ENCODE results near the gene C16orf86.

The C16orf86 gene

GRCh38 chr16:67666559-67667452 lies at the start of gene C16orf86, which contains the start of gene ENKD1:
TSS of gene C16orf86 (plus strand) at chr16:67666814. CDS start at chr16:67666971, 157 bp downstream.
TSS of gene ENKD1 (minus strand) at chr16:67666750. CDS start at chr16:67666442, 308 bp downstream.
- DNase-seq (ENCODE audit: low spot score), result peak; percentile 99

- no peak for DNase-seq (ENCODE audit: low spot score)
Measured at GRCh38 chr16:67628216-67628615, 38.4 kb upstream of the C16orf86 start.

GRCh38 chr16:67632415-67633172 lies 34.0 kb upstream of the C16orf86 start:
- no peak for DNase-seq (ENCODE audit: low spot score)

GRCh38 chr16:67636713-67637112 lies 29.9 kb upstream of the C16orf86 start:
- DNase-seq (ENCODE audit: low spot score), result no peak

- no peak for DNase-seq (ENCODE audit: low spot score)
Measured at GRCh38 chr16:67637625-67638024, 29.0 kb upstream of the C16orf86 start.

GRCh38 chr16:67641779-67642708 lies 24.6 kb upstream of the C16orf86 start:
- no peak for DNase-seq (ENCODE audit: low spot score)

- no peak for DNase-seq (ENCODE audit: low spot score)
Measured at GRCh38 chr16:67644038-67644437, 22.6 kb upstream of the C16orf86 start.

- peak; percentile 19 for DNase-seq (ENCODE audit: low spot score)
Measured at GRCh38 chr16:67645397-67646121, 21.1 kb upstream of the C16orf86 start.

- DNase-seq (ENCODE audit: low spot score), result peak; percentile 22
Measured at GRCh38 chr16:67647111-67647651, 19.4 kb upstream of the C16orf86 start.

GRCh38 chr16:67647681-67648080 lies 18.9 kb upstream of the C16orf86 start:
- DNase-seq (ENCODE audit: low spot score), result no peak

GRCh38 chr16:67648088-67648763 lies 18.4 kb upstream of the C16orf86 start:
- DNase-seq (ENCODE audit: low spot score), result peak; percentile 34

- peak; percentile 43 for DNase-seq (ENCODE audit: low spot score)
Measured at GRCh38 chr16:67648764-67649407, 17.7 kb upstream of the C16orf86 start.

- no peak for DNase-seq (ENCODE audit: low spot score)
Measured at GRCh38 chr16:67649494-67649931, 17.1 kb upstream of the C16orf86 start.

- no peak for DNase-seq (ENCODE audit: low spot score)
Measured at GRCh38 chr16:67650023-67650422, 16.6 kb upstream of the C16orf86 start.

GRCh38 chr16:67651039-67651438 lies 15.6 kb upstream of the C16orf86 start:
- peak; percentile 20 for DNase-seq (ENCODE audit: low spot score)

GRCh38 chr16:67651847-67652246 lies 14.8 kb upstream of the C16orf86 start:
- DNase-seq (ENCODE audit: low spot score), result peak; percentile 28

- peak; percentile 98 for DNase-seq (ENCODE audit: low spot score)
Measured at GRCh38 chr16:67652578-67653127, 14.0 kb upstream of the C16orf86 start.

GRCh38 chr16:67653128-67653788 lies 13.4 kb upstream of the C16orf86 start:
- peak; percentile 79 for DNase-seq (ENCODE audit: low spot score)
